HCT116 (cell line): Measurements from ENCODE around the gene HAX1. TPM values are rescaled to one million over a fixed set of nuclear protein-coding genes. Genes with fewer than 3 reads are reported as not detected.

Experiments used
- ATAC-seq: fragments of 200-7000 bp; cut with Tn5 transposase; 2 replicates; pipeline ENCODE4 v1.9.1; 2020; ENCODE audit warnings: mild to moderate bottlenecking, moderate library complexity
- BruUV-seq: library from RNA; stranded (reverse); fragments of 400-500 nt; replicated peaks from 2 replicates; lab custom pipeline; 2021; lab: Mats Ljungman, UMichigan
- CTCF ChIA-PET: fragments of 300-600 bp; sonication (Branson Sonifier 250); formaldehyde crosslinking; loops from one replicate; lab custom pipeline; 2021; ENCODE audit warnings: antibody characterized with exemption; lab: Charles Lee
- POLR2A ChIA-PET: fragments of 300-600, 350-600 bp; sonication (Branson Sonifier 250); formaldehyde crosslinking; loops from one replicate; lab custom pipeline; 2021; ENCODE audit warnings: antibody characterized with exemption; lab: Charles Lee
- RAD21 ChIA-PET, 2 experiments: fragments of 300-600 bp; sonication (Branson Sonifier 250); formaldehyde crosslinking; loops; one replicate each; lab custom pipeline; 2023; ENCODE audit warnings: low total read pairs in 2 of 2; ENCODE audit not compliant: uncharacterized antibody in 2 of 2, unreplicated experiment in 2 of 2, low non-redundant PET in 1 of 2; lab: Charles Lee
- DNase-seq: peaks from one replicate; pipeline ENCODE4 v3.0.0-alpha.2; 2010; ENCODE audit warnings: low read depth, low spot score
- H2AFZ ChIP-seq: fragments of 200-600 bp; shearing (Covaris generic), sonication (generic); 2 replicates; pipeline ENCODE4 v1.6.1; 2017; ENCODE audit warnings: low read depth, mixed run types, mixed read lengths, antibody characterized with exemption, low read length; ENCODE audit not compliant: poor library complexity, severe bottlenecking
- H3K27ac ChIP-seq: 2 replicates; pipeline ENCODE4 v1.5.1; 2012; ENCODE audit warnings: low read depth, low read length
- H3K27me3 ChIP-seq: fragments of 200-600 bp; sonication (generic); 2 replicates; pipeline ENCODE4 v1.6.1; 2016; ENCODE audit warnings: mixed run types, low read length, mixed read lengths; ENCODE audit not compliant: insufficient read depth
- H3K36me3 ChIP-seq, 2 experiments: fragments of 200-500 bp in 1 of 2; fragments of 200-600 bp in 1 of 2; sonication (Bioruptor generic) in 1 of 2; sonication (generic) in 1 of 2; 2 replicates each; pipeline versions ENCODE4 v1.5.1 to v1.6.1; 2014 to 2016; ENCODE audit warnings: low read length in 2 of 2, inconsistent platforms in 1 of 2, mixed read lengths in 1 of 2, mixed run types in 1 of 2; ENCODE audit not compliant: insufficient read depth in 2 of 2, control insufficient read depth in 1 of 2
- H3K4me1 ChIP-seq, 2 experiments: fragments of 200-600 bp in 1 of 2; sonication (generic) in 1 of 2; 2 replicates each; pipeline versions ENCODE4 v1.5.1 to v1.6.1; 2012 to 2017; ENCODE audit warnings: low read length in 2 of 2, inconsistent platforms in 1 of 2, mild to moderate bottlenecking in 1 of 2, mixed read lengths in 1 of 2, mixed run types in 1 of 2, moderate library complexity in 1 of 2; ENCODE audit not compliant: insufficient read depth in 2 of 2, control insufficient read depth in 1 of 2
- H3K4me2 ChIP-seq: fragments of 200-600 bp; sonication (generic); 2 replicates; pipeline ENCODE4 v1.6.1; 2017; ENCODE audit warnings: mixed run types, low read length, mixed read lengths
- H3K4me3 ChIP-seq, 2 experiments: fragments of 200-600 bp in 1 of 2; sonication (generic) in 1 of 2; replicated peaks in 1 of 2; 2 replicates each; pipeline ENCODE4 v1.5.1; 2011 to 2016; ENCODE audit warnings: low read length in 2 of 2, control low read depth in 1 of 2, low read depth in 1 of 2, mild to moderate bottlenecking in 1 of 2, mixed read lengths in 1 of 2, mixed run types in 1 of 2
- H3K79me2 ChIP-seq: fragments of 200-600 bp; sonication (generic); 2 replicates; pipeline ENCODE4 v1.6.1; 2017; ENCODE audit warnings: mild to moderate bottlenecking, mixed run types, low read length, moderate library complexity, mixed read lengths; ENCODE audit not compliant: insufficient read depth
- H3K9ac ChIP-seq: fragments of 200-600 bp; sonication (generic); 2 replicates; pipeline ENCODE4 v1.6.1; 2016; ENCODE audit warnings: low read length, mixed read lengths
- H3K9me2 ChIP-seq: fragments of 200-600 bp; sonication (generic), shearing (Covaris generic); 2 replicates; pipeline ENCODE4 v1.6.1; 2017; ENCODE audit warnings: mixed run types, mild to moderate bottlenecking, moderate library complexity; ENCODE audit not compliant: insufficient read depth
- H3K9me3 ChIP-seq, 2 experiments: fragments of 200-500 bp in 1 of 2; fragments of 200-600 bp in 1 of 2; sonication (Bioruptor generic) in 1 of 2; sonication (generic) in 1 of 2; 2 replicates each; pipeline ENCODE4 v1.6.1; 2014 to 2017; ENCODE audit warnings: low read length in 2 of 2, mixed read lengths in 2 of 2, inconsistent platforms in 1 of 2, low read depth in 1 of 2, mild to moderate bottlenecking in 1 of 2, mixed run types in 1 of 2, moderate library complexity in 1 of 2; ENCODE audit not compliant: control insufficient read depth in 1 of 2, insufficient read depth in 1 of 2
- H4K20me1 ChIP-seq: fragments of 200-600 bp; sonication (generic), shearing (Covaris generic); 2 replicates; pipeline ENCODE4 v1.6.1; 2017; ENCODE audit warnings: mixed run types, mild to moderate bottlenecking, moderate library complexity; ENCODE audit not compliant: insufficient read depth
- CBX3 ChIP-seq: IDR thresholded peaks from 2 replicates; pipeline ENCODE4 v1.6.1; 2012; ENCODE audit warnings: low read depth
- EGR1 ChIP-seq: IDR thresholded peaks from 2 replicates; pipeline ENCODE4 v1.6.1; 2012; ENCODE audit warnings: low read depth
- EZH2 ChIP-seq: fragments of 200-600 bp; sonication (generic); IDR thresholded peaks from 2 replicates; pipeline ENCODE4 v1.6.1; 2017; ENCODE audit warnings: antibody characterized with exemption, mixed run types
- FOSL1 ChIP-seq: IDR thresholded peaks from 2 replicates; pipeline ENCODE4 v1.6.1; 2012; ENCODE audit warnings: low read depth
- JUND ChIP-seq: IDR thresholded peaks from 2 replicates; pipeline ENCODE4 v1.6.1; 2012
- POLR2A ChIP-seq: IDR thresholded peaks from 2 replicates; pipeline ENCODE4 v1.7.0; 2011; ENCODE audit warnings: borderline replicate concordance; ENCODE audit not compliant: insufficient read depth, insufficient read length; ENCODE audit errors: extremely low read depth
- POLR2AphosphoS5 ChIP-seq: IDR thresholded peaks from 2 replicates; pipeline ENCODE4 v1.6.1; 2011; ENCODE audit warnings: mild to moderate bottlenecking, low read depth, low read length, moderate library complexity
- RAD21 ChIP-seq: IDR thresholded peaks from 2 replicates; pipeline ENCODE4 v1.6.1; 2012; ENCODE audit warnings: low read depth, mild to moderate bottlenecking
- SIN3A ChIP-seq: IDR thresholded peaks from 2 replicates; pipeline ENCODE4 v1.6.1; 2012; ENCODE audit warnings: low read depth
- SP1 ChIP-seq: IDR thresholded peaks from 2 replicates; pipeline ENCODE4 v1.6.1; 2012; ENCODE audit warnings: low read depth
- SRF ChIP-seq: IDR thresholded peaks from 2 replicates; pipeline ENCODE4 v1.6.1; 2012; ENCODE audit warnings: low read depth
- TCF7L2 ChIP-seq: IDR thresholded peaks from 2 replicates; pipeline ENCODE4 v1.7.0; 2011; ENCODE audit warnings: borderline replicate concordance, inconsistent platforms; ENCODE audit not compliant: insufficient read depth, insufficient read length; ENCODE audit errors: extremely low read depth
- ZNF274 ChIP-seq: fragments of 200-500 bp; sonication (Bioruptor generic); IDR thresholded peaks from 2 replicates; pipeline ENCODE4 v1.6.1; 2014; ENCODE audit warnings: mild to moderate bottlenecking, low read depth, low read length, inconsistent platforms
- intact Hi-C: fragments of 100-400 bp; cut with micrococcal nuclease; formaldehyde crosslinking; loops from 2 replicates; pipeline ENCODE4 v1.10.0; 2022
- total RNA-seq: library from RNA; stranded (reverse); gene quantifications from one replicate; pipeline ENCODE4 v1.2.1, GENCODE V29; 2021; ENCODE audit not compliant: unreplicated experiment
- TF ChIP-seq, protein P1 (sequence below): IDR thresholded peaks from 2 replicates; pipeline ENCODE4 v1.6.1; 2011; ENCODE audit warnings: mild to moderate bottlenecking, low read length, moderate library complexity; ENCODE audit not compliant: insufficient replicate concordance; ENCODE audit errors: extremely low read depth
- TF ChIP-seq, protein P2 (sequence below): IDR thresholded peaks from 2 replicates; pipeline ENCODE4 v1.6.1; 2012
- TF ChIP-seq, protein P3 (sequence below): IDR thresholded peaks from 2 replicates; pipeline ENCODE4 v1.6.1; 2012; ENCODE audit warnings: low read depth
- TF ChIP-seq, protein P4 (sequence below): IDR thresholded peaks from 2 replicates; pipeline ENCODE4 v1.6.1; 2012
- TF ChIP-seq, protein P5 (sequence below), 3 experiments: fragments of 200-600 bp in 1 of 3; sonication (generic) in 1 of 3; IDR thresholded peaks in 2 of 3; conservative IDR thresholded peaks in 1 of 3; 2 replicates each; pipeline ENCODE4 v1.5.1; 2012 to 2017; ENCODE audit warnings: low read depth in 2 of 3, low read length in 2 of 3, antibody characterized with exemption in 1 of 3, borderline replicate concordance in 1 of 3, control low read depth in 1 of 3, mild to moderate bottlenecking in 1 of 3, mixed read lengths in 1 of 3, mixed run types in 1 of 3, moderate library complexity in 1 of 3; ENCODE audit not compliant: insufficient read depth in 1 of 3

HAX1 gene
- total RNA-seq, 1 experiment from 2014 or later = 93.6 TPM

DNA sequence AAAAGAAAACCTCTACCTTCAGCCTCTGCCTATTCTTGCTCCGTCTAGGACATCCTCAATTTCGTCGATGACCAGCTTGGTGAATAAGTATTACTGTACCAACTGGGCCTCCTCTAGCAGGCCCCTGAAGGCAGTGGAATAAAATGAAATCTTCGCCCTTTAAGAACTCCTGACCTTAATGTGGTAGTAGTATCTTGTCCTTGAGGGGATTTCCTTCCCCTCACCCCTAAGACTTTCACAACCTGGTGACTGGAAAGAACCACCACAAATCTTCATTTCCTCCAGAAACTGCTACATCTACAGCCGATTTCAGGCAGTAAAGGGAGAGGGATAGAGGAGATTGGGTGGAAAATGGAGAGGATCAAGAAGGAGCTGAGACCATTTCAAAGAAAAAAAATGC, 1.6 kb upstream of the HAX1 start:
- H3K4me1 ChIP-seq = peaks cover 3 to 16% of the 10 kb centered on the region in 2 experiments; a peak in 3 of 4 replicates
- H4K20me1 ChIP-seq = no peaks in the 10 kb centered on the region
- RAD21 ChIA-PET = interaction anchor here in 1 of 2 experiments (1.1 to 1.4 kb wide), 2 partner anchors 64 to 71 kb away, joined by 3 to 11 read pairs; no protein-coding TSS in a partner anchor
- H2AFZ ChIP-seq = no peak overlapping the region
- POLR2A ChIA-PET = no interaction called here
- H3K9ac ChIP-seq = no peak overlapping the region
- H3K4me3 ChIP-seq = no peak overlapping the region
- no peaks in the 10 kb centered on the region for H3K9me2 ChIP-seq
- no peak overlapping the region for H3K4me2 ChIP-seq
- CTCF ChIA-PET = interaction anchor here (1.5 kb wide), 1 partner anchor 71 kb away, joined by 16 read pairs; no protein-coding TSS in a partner anchor
- intact Hi-C loops = loop anchor here (5.0 kb wide), 1 partner anchor 919 kb away; no protein-coding TSS in a partner anchor
- H3K79me2 ChIP-seq = peaks cover 13% of the 10 kb centered on the region
- H3K36me3 ChIP-seq = peaks cover 26 to 27% of the 10 kb centered on the region in 2 experiments
- H3K9me3 ChIP-seq = no peaks in the 10 kb centered on the region
- BruUV-seq = no TSS peak
- TF ChIP-seq, protein P1, sequence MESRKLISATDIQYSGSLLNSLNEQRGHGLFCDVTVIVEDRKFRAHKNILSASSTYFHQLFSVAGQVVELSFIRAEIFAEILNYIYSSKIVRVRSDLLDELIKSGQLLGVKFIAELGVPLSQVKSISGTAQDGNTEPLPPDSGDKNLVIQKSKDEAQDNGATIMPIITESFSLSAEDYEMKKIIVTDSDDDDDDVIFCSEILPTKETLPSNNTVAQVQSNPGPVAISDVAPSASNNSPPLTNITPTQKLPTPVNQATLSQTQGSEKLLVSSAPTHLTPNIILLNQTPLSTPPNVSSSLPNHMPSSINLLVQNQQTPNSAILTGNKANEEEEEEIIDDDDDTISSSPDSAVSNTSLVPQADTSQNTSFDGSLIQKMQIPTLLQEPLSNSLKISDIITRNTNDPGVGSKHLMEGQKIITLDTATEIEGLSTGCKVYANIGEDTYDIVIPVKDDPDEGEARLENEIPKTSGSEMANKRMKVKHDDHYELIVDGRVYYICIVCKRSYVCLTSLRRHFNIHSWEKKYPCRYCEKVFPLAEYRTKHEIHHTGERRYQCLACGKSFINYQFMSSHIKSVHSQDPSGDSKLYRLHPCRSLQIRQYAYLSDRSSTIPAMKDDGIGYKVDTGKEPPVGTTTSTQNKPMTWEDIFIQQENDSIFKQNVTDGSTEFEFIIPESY = no peak
- TF ChIP-seq POLR2A = no peak
- TF ChIP-seq RAD21 = no peak
- TF ChIP-seq, protein P2, sequence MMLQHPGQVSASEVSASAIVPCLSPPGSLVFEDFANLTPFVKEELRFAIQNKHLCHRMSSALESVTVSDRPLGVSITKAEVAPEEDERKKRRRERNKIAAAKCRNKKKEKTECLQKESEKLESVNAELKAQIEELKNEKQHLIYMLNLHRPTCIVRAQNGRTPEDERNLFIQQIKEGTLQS = no peak
- TF ChIP-seq FOSL1 = no peak
- no peak for TF ChIP-seq SIN3A
- TF ChIP-seq, protein P3, sequence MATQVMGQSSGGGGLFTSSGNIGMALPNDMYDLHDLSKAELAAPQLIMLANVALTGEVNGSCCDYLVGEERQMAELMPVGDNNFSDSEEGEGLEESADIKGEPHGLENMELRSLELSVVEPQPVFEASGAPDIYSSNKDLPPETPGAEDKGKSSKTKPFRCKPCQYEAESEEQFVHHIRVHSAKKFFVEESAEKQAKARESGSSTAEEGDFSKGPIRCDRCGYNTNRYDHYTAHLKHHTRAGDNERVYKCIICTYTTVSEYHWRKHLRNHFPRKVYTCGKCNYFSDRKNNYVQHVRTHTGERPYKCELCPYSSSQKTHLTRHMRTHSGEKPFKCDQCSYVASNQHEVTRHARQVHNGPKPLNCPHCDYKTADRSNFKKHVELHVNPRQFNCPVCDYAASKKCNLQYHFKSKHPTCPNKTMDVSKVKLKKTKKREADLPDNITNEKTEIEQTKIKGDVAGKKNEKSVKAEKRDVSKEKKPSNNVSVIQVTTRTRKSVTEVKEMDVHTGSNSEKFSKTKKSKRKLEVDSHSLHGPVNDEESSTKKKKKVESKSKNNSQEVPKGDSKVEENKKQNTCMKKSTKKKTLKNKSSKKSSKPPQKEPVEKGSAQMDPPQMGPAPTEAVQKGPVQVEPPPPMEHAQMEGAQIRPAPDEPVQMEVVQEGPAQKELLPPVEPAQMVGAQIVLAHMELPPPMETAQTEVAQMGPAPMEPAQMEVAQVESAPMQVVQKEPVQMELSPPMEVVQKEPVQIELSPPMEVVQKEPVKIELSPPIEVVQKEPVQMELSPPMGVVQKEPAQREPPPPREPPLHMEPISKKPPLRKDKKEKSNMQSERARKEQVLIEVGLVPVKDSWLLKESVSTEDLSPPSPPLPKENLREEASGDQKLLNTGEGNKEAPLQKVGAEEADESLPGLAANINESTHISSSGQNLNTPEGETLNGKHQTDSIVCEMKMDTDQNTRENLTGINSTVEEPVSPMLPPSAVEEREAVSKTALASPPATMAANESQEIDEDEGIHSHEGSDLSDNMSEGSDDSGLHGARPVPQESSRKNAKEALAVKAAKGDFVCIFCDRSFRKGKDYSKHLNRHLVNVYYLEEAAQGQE = no peak
- no peak for TF ChIP-seq EGR1
- TF ChIP-seq, protein P4, sequence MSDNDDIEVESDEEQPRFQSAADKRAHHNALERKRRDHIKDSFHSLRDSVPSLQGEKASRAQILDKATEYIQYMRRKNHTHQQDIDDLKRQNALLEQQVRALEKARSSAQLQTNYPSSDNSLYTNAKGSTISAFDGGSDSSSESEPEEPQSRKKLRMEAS = no peak
- no peak for TF ChIP-seq CBX3
- no peak for TF ChIP-seq TCF7L2
- TF ChIP-seq SRF = no peak
- TF ChIP-seq, protein P5, sequence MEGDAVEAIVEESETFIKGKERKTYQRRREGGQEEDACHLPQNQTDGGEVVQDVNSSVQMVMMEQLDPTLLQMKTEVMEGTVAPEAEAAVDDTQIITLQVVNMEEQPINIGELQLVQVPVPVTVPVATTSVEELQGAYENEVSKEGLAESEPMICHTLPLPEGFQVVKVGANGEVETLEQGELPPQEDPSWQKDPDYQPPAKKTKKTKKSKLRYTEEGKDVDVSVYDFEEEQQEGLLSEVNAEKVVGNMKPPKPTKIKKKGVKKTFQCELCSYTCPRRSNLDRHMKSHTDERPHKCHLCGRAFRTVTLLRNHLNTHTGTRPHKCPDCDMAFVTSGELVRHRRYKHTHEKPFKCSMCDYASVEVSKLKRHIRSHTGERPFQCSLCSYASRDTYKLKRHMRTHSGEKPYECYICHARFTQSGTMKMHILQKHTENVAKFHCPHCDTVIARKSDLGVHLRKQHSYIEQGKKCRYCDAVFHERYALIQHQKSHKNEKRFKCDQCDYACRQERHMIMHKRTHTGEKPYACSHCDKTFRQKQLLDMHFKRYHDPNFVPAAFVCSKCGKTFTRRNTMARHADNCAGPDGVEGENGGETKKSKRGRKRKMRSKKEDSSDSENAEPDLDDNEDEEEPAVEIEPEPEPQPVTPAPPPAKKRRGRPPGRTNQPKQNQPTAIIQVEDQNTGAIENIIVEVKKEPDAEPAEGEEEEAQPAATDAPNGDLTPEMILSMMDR (IDR thresholded peaks at IDR 0.05 in 2 of 3, conservative IDR thresholded peaks at IDR 0.05 in 1 of 3; ENCODE audit: borderline replicate concordance in 1 of 3, insufficient read depth in 1 of 3, low read depth in 2 of 3, low read length in 2 of 3) = no peak
- no peak for TF ChIP-seq ZNF274
- TF ChIP-seq POLR2AphosphoS5 = no peak
- no peak for TF ChIP-seq JUND
- TF ChIP-seq EZH2 = no peak
- no peak for TF ChIP-seq SP1
- no peak overlapping the region for H3K27ac ChIP-seq
- DNase-seq (no peak), ATAC-seq (no peak)
- H3K27me3 ChIP-seq = no peaks in the 10 kb centered on the region
